MM.1S (cell line): ENCODE measurements around the gene ASTN1.

Experiments used
- DNase-seq: peaks from one replicate; pipeline ENCODE4 v3.0.0-alpha.2; 2015
- H2AFZ ChIP-seq: fragments of 300-600 bp; sonication (generic); 2 replicates; pipeline ENCODE4 v1.6.0; 2016; ENCODE audit warnings: antibody characterized with exemption, low read length
- H3F3A ChIP-seq: fragments of 300-600 bp; sonication (generic); 2 replicates; pipeline ENCODE4 v1.6.1; 2016; ENCODE audit warnings: mild to moderate bottlenecking, antibody characterized with exemption, low read length, moderate library complexity, mixed read lengths; ENCODE audit not compliant: insufficient read depth
- H3K27ac ChIP-seq: fragments of 300-600 bp; sonication (generic); 2 replicates; pipeline ENCODE4 v1.5.1; 2016; ENCODE audit warnings: mild to moderate bottlenecking, low read length
- H3K27me3 ChIP-seq: fragments of 300-600 bp; sonication (generic); replicated peaks from 2 replicates; pipeline ENCODE4 v1.6.0; 2016; ENCODE audit warnings: low read length; ENCODE audit not compliant: insufficient read depth
- H3K36me3 ChIP-seq: fragments of 300-600 bp; sonication (generic); replicated peaks from 2 replicates; pipeline ENCODE4 v1.6.1; 2016; ENCODE audit warnings: mild to moderate bottlenecking, low read length, mixed read lengths; ENCODE audit not compliant: insufficient read depth
- H3K4me1 ChIP-seq: fragments of 300-600 bp; sonication (generic); 2 replicates; pipeline ENCODE4 v1.6.1; 2016; ENCODE audit warnings: low read length, mixed read lengths
- H3K4me2 ChIP-seq: fragments of 300-600 bp; sonication (generic); 2 replicates; pipeline ENCODE4 v1.6.0; 2016; ENCODE audit warnings: low read depth, low read length
- H3K4me3 ChIP-seq: fragments of 300-600 bp; sonication (generic); 2 replicates; pipeline ENCODE4 v1.5.1; 2016; ENCODE audit warnings: low read length, mixed read lengths
- H3K79me2 ChIP-seq: fragments of 300-600 bp; sonication (generic); 2 replicates; pipeline ENCODE4 v1.6.1; 2016; ENCODE audit warnings: mixed run types, low read length, mixed read lengths
- H3K9ac ChIP-seq: fragments of 300-600 bp; sonication (generic); 2 replicates; pipeline ENCODE4 v1.6.1; 2016; ENCODE audit warnings: low read length, mixed read lengths
- H3K9me2 ChIP-seq: fragments of 300-600 bp; sonication (generic); replicated peaks from 2 replicates; pipeline ENCODE4 v1.6.1; 2016; ENCODE audit warnings: mild to moderate bottlenecking, low read length, mixed read lengths; ENCODE audit not compliant: insufficient read depth
- H3K9me3 ChIP-seq: fragments of 300-600 bp; sonication (generic); replicated peaks from 2 replicates; pipeline ENCODE4 v1.6.1; 2016; ENCODE audit warnings: mild to moderate bottlenecking, low read length, mixed read lengths; ENCODE audit not compliant: insufficient read depth
- H4K20me1 ChIP-seq: fragments of 300-600 bp; sonication (generic); 2 replicates; pipeline ENCODE4 v1.6.1; 2016; ENCODE audit warnings: mild to moderate bottlenecking, low read length, moderate library complexity, mixed read lengths; ENCODE audit not compliant: insufficient read depth
- CTCF ChIP-seq: fragments of 300-600 bp; sonication (generic); IDR thresholded peaks from 2 replicates; pipeline ENCODE4 v1.5.1; 2016; ENCODE audit warnings: antibody characterized with exemption, low read length, mixed read lengths
- EZH2 ChIP-seq: fragments of 300-600 bp; sonication (generic); optimal IDR thresholded peaks from 2 replicates; pipeline ENCODE3; 2017; ENCODE audit warnings: low read depth, mild to moderate bottlenecking, antibody characterized with exemption, low read length, mixed read lengths
- EZH2phosphoT487 ChIP-seq: fragments of 300-600 bp; sonication (generic); IDR thresholded peaks from 2 replicates; pipeline ENCODE4 v1.6.1; 2018; ENCODE audit warnings: antibody characterized with exemption, low read length

Gene ASTN1

GRCh38 chr1:177082855-177083693 is 81.4 kb downstream of the ASTN1 start:
- H3K36me3 ChIP-seq = no peaks in the 10 kb centered on the region
- H3K4me3 ChIP-seq = no peak overlapping the region
- DNase-seq = no peak
- no peaks in the 10 kb centered on the region for H3K9me2 ChIP-seq
- H3K79me2 ChIP-seq = no peaks in the 10 kb centered on the region
- no peaks in the 10 kb centered on the region for H3F3A ChIP-seq
- H4K20me1 ChIP-seq = no peaks in the 10 kb centered on the region
- no peak overlapping the region for H3K4me2 ChIP-seq
- H3K9ac ChIP-seq = no peak overlapping the region
- TF ChIP-seq EZH2 = no peak
- no peak for TF ChIP-seq EZH2phosphoT487
- no peak for TF ChIP-seq CTCF
- H3K9me3 ChIP-seq = no peaks in the 10 kb centered on the region
- no peaks in the 10 kb centered on the region for H3K4me1 ChIP-seq
- H2AFZ ChIP-seq = no peak overlapping the region
- H3K27me3 ChIP-seq = no peaks in the 10 kb centered on the region
- H3K27ac ChIP-seq = no peak overlapping the region

GRCh38 chr1:177080564-177080963 is 83.9 kb downstream of the ASTN1 start:
- Histone ChIP-seq H3K9ac (no peak overlapping the region), H3K36me3 (no peaks in the 10 kb centered on the region), H3K9me2 (no peaks in the 10 kb centered on the region), H3K27me3 (no peaks in the 10 kb centered on the region), H3K27ac (no peak overlapping the region), H3K79me2 (no peaks in the 10 kb centered on the region), H3K9me3 (no peaks in the 10 kb centered on the region), H4K20me1 (no peaks in the 10 kb centered on the region), H3F3A (no peaks in the 10 kb centered on the region), H3K4me3 (no peak overlapping the region), H3K4me2 (no peak overlapping the region), H2AFZ (no peak overlapping the region), H3K4me1 (no peaks in the 10 kb centered on the region)
- TF ChIP-seq CTCF = no peak
- no peak for TF ChIP-seq EZH2phosphoT487
- TF ChIP-seq EZH2 = no peak
- no peak for DNase-seq

GRCh38 chr1:177077734-177078499 is 86.6 kb downstream of the ASTN1 start:
- Histone ChIP-seq H3K4me1 (no peaks in the 10 kb centered on the region), H3K9me2 (no peaks in the 10 kb centered on the region), H3K79me2 (no peaks in the 10 kb centered on the region), H3K4me3 (no peak overlapping the region), H4K20me1 (no peaks in the 10 kb centered on the region), H3K27ac (no peak overlapping the region), H3F3A (no peaks in the 10 kb centered on the region), H3K36me3 (no peaks in the 10 kb centered on the region), H3K27me3 (no peaks in the 10 kb centered on the region), H3K9me3 (no peaks in the 10 kb centered on the region), H3K9ac (no peak overlapping the region), H3K4me2 (no peak overlapping the region), H2AFZ (no peak overlapping the region)
- no peak for DNase-seq
- TF ChIP-seq CTCF = no peak
- no peak for TF ChIP-seq EZH2phosphoT487
- no peak for TF ChIP-seq EZH2
